ENCODE results near the gene YWHAG.

Gene YWHAG

GRCh38 chr7:76280408-76280807 is 78.4 kb downstream of the YWHAG start:
- peaks cover 3% of the 10 kb centered on the region for H3K4me1 ChIP-seq
- no peaks in the 10 kb centered on the region for H3K9me3 ChIP-seq (ENCODE audit: control insufficient read depth, low read length)
- TF ChIP-seq CTCF (IDR thresholded peaks at IDR 0.05) = no peak
- H3K9ac ChIP-seq = no peak overlapping the region
- no peak overlapping the region for H2AFZ ChIP-seq
- no peak overlapping the region for H3K27ac ChIP-seq
- no peaks in the 10 kb centered on the region for H3K36me3 ChIP-seq (ENCODE audit: control insufficient read depth, insufficient read depth, low read length)
- H3K4me3 ChIP-seq (ENCODE audit: low read depth, low read length) = no peak overlapping the region
- H3K27me3 ChIP-seq (ENCODE audit: control insufficient read depth, insufficient read depth, low read length) = no peaks in the 10 kb centered on the region
- H3K79me2 ChIP-seq = no peaks in the 10 kb centered on the region
- no peak overlapping the region for H3K4me2 ChIP-seq (ENCODE audit: low read length)

GRCh38 chr7:76278540-76278939 is 80.3 kb downstream of the YWHAG start:
- Histone ChIP-seq H3K27ac (no peak overlapping the region), H3K9me3 (ENCODE audit: control insufficient read depth, low read length) (no peaks in the 10 kb centered on the region), H3K27me3 (ENCODE audit: control insufficient read depth, insufficient read depth, low read length) (no peaks in the 10 kb centered on the region), H3K9ac (no peak overlapping the region), H3K36me3 (ENCODE audit: control insufficient read depth, insufficient read depth, low read length) (no peaks in the 10 kb centered on the region), H3K4me3 (ENCODE audit: low read depth, low read length) (no peak overlapping the region), H3K79me2 (no peaks in the 10 kb centered on the region), H3K4me1 (peaks cover 3% of the 10 kb centered on the region), H3K4me2 (ENCODE audit: low read length) (no peak overlapping the region), H2AFZ (no peak overlapping the region)
- no peak for TF ChIP-seq CTCF (IDR thresholded peaks at IDR 0.05)
